Choroid plexus epithelial cell (primary cell): Measurements from ENCODE around the gene MEMO1.
"Not testable (repeated sequence)": the region's sequence is repeated elsewhere in the genome, so short reads cannot be mapped to it uniquely, and the experiment has no call there.

Experiments
- DNase-seq: peaks from one replicate; pipeline ENCODE4 v3.0.0-alpha.2; 2010; ENCODE audit warnings: low read depth
- H3K4me3 ChIP-seq: 2 replicates; pipeline ENCODE4 v1.5.1; 2011; ENCODE audit warnings: low read depth, mild to moderate bottlenecking, control low read depth, low read length, moderate library complexity
- TF ChIP-seq, protein P1 (sequence below): conservative IDR thresholded peaks from 2 replicates; pipeline ENCODE4 v1.5.1; 2011; ENCODE audit warnings: low read depth, mild to moderate bottlenecking, control low read depth, inconsistent platforms, low read length, moderate library complexity

The MEMO1 gene

DNA sequence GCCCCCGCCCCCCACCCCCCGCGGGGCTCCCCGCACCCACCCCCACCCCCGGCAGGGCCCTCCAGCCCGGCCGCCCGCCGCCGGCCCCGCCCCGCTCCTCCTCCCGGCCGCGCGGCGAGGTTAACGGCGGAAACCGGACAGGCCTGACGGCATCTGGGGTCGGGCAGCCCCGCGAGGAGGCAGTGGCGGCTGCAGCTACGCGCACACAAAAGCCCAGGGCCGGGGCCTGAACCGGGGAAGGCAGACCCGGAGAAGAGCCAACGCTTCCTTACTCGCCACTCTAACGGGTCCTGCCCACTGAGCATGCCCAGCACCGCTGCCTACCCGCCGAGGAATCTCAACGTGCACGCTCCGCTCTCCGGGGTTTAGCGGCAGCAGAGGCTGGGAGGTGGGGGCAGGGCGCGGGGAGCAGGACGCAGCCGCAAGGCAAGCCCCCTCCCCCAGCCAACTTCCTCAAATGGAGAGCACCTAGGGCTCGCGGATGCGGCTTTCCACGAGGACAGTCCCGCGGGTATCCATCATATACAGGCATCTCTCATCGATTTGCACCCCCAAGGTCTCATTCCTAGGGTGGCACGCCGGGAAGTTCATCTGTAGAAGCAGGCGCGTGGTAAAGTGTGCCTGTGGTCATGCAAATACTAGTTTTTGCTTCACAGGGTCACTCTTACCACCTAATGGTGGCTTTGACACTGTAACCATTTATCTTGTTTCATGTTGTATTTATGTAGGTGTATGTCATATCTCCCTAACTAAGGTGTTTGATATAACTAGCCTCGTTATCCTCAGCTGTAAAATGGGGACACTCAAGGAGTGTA lies at the start of gene MEMO1:
Gene MEMO1, minus strand, starts transcription at position 339 of the 815 bp plus-strand sequence. CDS start 761 bp downstream, outside the sequence.
- peak; percentile 94 for DNase-seq
- TF ChIP-seq, protein P1, sequence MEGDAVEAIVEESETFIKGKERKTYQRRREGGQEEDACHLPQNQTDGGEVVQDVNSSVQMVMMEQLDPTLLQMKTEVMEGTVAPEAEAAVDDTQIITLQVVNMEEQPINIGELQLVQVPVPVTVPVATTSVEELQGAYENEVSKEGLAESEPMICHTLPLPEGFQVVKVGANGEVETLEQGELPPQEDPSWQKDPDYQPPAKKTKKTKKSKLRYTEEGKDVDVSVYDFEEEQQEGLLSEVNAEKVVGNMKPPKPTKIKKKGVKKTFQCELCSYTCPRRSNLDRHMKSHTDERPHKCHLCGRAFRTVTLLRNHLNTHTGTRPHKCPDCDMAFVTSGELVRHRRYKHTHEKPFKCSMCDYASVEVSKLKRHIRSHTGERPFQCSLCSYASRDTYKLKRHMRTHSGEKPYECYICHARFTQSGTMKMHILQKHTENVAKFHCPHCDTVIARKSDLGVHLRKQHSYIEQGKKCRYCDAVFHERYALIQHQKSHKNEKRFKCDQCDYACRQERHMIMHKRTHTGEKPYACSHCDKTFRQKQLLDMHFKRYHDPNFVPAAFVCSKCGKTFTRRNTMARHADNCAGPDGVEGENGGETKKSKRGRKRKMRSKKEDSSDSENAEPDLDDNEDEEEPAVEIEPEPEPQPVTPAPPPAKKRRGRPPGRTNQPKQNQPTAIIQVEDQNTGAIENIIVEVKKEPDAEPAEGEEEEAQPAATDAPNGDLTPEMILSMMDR = peak; percentile 5
- peak within 1 kb of the TSS; percentile 87 for H3K4me3 ChIP-seq

DNA sequence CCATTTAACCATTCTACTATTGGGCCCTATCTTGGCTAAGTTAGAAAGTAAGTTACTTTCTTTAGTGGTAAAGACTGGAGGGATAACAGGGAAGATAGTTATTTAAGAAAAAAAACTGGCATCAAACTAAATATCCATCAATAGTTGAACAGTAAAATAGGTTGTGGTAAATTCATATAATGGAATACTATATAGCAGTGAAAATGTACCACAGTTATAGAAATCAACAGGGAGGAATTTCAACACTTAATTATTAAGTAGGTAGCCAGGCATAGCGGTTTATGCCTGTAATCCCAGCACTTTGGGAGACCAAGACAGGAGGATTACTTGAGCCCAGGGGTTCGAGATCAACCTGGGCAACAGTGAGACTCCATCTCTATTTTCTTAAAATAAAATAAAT lies 49.5 kb upstream of the MEMO1 start:
- H3K4me3 ChIP-seq = no peak overlapping the region
- TF ChIP-seq, protein P1 = no peak
- DNase-seq = no peak

DNA sequence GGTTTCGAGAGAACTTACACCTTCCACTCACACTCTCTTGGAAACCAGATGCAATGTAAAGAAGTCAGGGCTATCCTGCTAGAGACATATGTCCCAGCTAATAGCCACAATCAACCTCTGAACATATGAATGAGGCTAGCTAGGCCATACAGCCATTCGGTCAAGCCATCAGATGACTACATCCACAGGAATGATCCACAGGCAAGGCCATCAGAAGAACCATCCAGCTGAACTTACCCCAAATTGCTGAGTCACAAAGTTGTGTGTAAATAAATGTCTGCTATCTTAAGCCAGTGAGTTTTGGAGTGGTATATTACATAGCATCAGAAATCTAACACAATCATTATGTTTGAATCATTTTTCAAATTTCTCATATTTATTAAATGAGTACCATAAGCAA lies 47.3 kb upstream of the MEMO1 start:
- TF ChIP-seq, protein P1 = no peak
- peak; percentile 22 for DNase-seq
- H3K4me3 ChIP-seq = no peak overlapping the region

DNA sequence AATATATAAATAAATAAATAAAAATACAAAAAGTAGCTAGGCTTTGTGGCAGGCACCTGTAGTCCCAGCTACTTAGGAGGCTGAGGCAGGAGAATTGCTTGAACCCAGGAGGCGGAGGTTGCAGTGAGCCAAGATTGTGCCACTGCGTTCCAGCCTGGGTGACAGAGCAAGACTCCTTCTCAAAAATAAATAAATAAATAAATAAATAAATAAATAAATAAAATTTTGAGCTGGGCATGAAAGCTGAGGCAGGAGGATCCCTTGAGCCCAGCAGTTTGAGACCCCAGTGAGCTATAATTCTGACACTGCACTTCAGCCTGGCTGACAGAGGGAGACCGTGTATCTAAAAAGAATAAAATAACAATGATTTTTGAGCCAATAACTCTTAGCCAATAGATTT lies 43.8 kb upstream of the MEMO1 start:
- not testable (repeated sequence) for H3K4me3 ChIP-seq, DNase-seq

DNA sequence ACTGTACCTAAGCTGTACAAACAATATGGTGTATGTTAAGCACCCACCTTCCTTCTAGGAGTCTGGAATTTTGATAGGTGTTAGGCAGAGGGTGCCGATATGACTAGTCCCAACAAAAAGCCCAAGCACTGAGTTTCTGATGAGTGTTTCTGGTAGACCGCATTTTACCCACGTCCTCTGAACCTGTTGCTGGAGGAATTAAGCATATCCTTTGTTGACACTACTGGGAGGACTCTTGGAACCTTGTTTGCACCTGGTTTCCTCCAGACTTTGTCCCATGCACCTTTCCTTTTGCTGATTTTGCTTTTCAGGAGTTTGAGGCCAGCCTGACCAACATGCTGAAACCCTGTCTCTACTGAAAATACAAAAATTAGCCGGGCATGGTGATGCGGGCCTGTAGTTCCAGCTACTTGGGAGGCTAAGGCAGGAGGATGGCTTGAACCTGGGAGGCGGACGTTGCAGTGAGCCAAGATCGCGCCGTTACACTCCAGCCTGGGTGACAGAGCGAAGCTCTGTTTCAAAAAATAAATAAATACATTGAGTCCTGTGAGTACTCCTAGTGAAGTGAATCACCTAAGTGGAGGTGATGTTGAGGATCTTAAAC lies 41.1 kb upstream of the MEMO1 start:
- no peak for DNase-seq
- no peak overlapping the region for H3K4me3 ChIP-seq
- TF ChIP-seq, protein P1 = no peak

DNA sequence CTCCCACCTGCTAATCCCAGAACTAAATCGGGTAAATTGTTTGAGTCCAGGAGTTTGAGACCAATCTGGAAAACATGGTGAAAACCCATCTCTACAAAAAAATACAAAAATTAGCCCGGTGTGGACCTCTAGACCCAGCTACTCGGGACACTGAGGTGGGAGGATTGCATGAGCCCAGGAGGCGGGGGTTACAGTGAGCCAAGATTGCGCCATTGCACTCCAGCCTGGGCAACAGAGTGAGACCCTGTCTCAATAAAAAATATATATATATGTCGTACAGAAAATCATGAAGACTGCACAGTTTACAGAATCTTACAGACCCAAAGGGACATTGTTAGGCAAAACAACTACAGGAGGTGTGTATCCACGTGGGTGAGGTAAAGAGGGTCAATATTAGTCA lies 32.8 kb upstream of the MEMO1 start:
- no peak for DNase-seq
- TF ChIP-seq, protein P1 = no peak

DNA sequence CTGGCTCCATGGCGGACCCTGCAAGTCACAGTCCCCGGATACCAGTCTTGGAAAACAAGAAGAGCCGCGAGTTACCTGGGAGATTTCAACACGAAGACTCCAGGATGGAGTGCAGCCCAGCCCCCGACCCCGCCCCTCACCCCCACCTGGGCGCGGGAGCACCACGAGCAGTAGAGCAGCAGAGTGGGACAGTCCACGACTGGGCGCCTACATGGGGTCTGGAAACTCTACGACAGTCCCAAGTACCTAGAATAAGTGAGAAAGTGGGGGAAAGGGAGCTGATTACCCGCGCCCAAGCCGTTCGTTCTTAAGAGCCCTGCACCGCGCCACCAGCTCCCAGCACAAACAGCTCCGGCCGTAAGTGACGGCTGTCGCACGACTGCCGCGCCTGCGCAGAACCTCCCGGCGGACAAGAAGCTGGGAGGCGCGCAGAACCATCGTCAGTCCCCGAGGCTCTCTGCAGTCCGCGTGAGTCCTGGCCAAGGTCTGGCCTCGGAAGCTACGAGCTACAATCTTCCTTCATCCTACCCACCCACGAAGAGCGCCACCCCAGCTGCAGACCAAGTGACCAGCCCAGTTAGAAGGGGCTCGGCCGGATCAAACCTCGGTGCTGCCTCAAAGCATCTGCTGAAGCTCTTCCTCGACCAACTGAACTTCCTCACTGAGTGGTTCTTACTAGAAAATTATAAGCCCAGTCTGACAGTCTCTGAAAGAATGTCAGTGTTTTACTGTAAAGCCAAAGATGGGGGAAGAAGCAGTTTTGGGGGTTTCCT lies 28.8 kb upstream of the MEMO1 start, which contains the start of gene DPY30:
Gene DPY30, minus strand, starts transcription at position 359 of the 773 bp plus-strand sequence. Its CDS starts 349 bp downstream, at position 10.
- DNase-seq = peak; percentile 97
- H3K4me3 ChIP-seq = peak within 1 kb of the TSS; percentile 88
- TF ChIP-seq, protein P1 = no peak

More for the DNA sequence above, 32.8 kb upstream of the MEMO1 start:
- H3K4me3 ChIP-seq = no peak overlapping the region

DNA sequence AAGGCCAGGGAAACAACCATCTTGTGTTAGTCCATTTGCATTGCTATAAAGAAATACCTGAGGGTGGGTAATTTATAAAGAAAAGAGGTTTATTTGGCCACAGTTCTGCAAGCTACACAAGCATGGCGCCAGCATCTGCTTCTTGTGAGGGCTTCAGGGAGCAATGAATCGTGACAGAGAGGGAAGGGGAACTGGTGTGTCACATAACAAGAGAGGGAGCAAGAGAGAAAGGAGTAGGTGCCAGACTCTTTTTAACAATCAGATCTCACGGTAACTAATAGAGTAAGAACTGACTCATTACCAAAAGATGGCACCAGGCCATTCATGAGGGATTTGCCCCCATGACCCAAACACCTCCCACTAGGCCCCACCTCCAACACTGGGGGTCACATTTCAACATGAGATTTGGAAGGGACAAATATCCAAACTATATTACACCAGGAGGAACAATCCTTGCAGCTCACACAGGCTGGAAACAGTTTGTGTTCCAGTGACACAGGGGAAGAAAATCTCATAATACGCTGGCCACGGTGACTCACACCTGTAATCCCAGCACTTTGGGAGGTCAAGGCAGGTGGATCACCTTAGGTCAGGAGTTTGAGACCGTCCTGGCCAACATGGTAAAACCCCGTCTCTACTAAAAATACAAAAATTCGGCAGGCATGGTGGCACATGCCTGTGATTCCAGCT lies 23.5 kb upstream of the MEMO1 start:
- H3K4me3 ChIP-seq = not testable (repeated sequence)
- peak; percentile 5 for DNase-seq

DNA sequence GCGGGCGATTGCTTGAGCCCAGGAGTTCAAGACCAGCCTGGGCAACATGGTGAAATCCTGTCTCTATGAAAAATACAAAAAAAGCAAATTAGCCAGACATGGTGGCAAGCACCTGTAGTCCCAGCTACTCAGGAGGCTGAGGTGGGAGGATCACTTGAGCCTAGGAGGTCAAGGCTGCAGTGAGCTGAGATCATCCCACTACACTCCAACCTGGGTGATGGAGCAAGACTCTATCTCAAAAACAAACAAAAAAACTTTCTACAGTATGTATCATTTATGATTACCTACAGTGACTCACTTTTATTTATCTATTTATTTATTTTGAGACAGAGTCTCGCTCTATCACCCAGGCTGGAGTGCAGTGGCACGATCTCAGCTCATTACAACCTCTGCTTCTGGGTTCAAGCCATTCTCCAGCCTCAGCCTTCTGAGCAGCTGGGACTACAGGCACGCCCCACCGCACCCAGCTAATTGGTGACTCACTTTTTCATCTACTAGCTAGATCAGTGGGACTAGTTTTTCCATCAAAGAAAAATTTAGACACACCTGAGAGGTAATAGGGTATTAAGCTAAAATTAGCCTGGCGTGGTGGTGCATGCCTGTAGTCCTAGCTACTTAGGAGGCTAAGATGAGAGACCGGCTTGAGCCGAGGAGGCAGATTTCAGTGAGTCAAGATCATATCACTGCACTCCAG lies 8.1 kb upstream of the MEMO1 start:
- H3K4me3 ChIP-seq, DNase-seq: not testable (repeated sequence)
